Measurements from ENCODE around the gene TCEAL3. TPM values are rescaled to one million over a fixed set of nuclear protein-coding genes. Genes with fewer than 3 reads are reported as not detected.
"Not testable (repeated sequence)": the region's sequence is repeated elsewhere in the genome, so short reads cannot be mapped to it uniquely, and the experiment has no call there.

TCEAL3 gene
- total RNA-seq, 1 donor from 2014 or later: 3.7 TPM

DNA sequence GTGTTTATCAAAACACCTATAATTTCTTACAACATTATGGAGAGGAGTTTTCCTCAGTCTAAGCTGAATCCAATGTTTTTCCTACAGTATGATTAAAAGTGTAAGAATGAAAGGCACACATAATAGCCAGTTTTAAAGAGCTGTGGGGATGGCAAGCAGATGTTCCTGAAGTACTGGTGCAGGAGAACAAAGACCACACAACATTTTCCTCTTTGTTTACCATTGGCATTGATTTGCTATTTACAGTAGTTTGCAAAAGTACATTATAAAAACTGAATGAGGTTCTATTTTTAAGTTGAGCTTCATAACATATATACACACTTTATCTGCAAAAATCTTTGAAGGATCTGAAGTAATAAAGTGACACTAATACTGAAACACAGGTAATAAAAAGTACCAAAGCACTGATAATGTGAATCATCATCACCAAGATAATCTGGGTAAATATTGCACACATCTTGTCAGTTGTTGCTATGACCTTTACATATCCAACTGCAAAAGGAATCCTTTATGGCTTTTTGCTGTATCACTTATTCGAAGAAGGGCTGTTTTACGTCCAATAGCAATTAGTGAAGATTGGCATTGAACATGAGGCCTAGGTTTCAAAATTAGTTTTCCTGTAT, 43.5 kb downstream of the TCEAL3 start:
- TF ChIP-seq, protein P1, sequence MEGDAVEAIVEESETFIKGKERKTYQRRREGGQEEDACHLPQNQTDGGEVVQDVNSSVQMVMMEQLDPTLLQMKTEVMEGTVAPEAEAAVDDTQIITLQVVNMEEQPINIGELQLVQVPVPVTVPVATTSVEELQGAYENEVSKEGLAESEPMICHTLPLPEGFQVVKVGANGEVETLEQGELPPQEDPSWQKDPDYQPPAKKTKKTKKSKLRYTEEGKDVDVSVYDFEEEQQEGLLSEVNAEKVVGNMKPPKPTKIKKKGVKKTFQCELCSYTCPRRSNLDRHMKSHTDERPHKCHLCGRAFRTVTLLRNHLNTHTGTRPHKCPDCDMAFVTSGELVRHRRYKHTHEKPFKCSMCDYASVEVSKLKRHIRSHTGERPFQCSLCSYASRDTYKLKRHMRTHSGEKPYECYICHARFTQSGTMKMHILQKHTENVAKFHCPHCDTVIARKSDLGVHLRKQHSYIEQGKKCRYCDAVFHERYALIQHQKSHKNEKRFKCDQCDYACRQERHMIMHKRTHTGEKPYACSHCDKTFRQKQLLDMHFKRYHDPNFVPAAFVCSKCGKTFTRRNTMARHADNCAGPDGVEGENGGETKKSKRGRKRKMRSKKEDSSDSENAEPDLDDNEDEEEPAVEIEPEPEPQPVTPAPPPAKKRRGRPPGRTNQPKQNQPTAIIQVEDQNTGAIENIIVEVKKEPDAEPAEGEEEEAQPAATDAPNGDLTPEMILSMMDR (IDR thresholded peaks at IDR 0.05; ENCODE audit: insufficient read depth, low read length, severe bottlenecking): no peak
- Histone ChIP-seq H3K36me3 (ENCODE audit: control insufficient read depth, insufficient read depth, low read length) (no peaks in the 10 kb centered on the region), H3K27me3 (ENCODE audit: control insufficient read depth, insufficient read depth, low read length) (no peaks in the 10 kb centered on the region), H3K4me3 (ENCODE audit: low read depth, low read length) (no peak overlapping the region)
- FAIRE-seq (peak; percentile 13), DNase-seq (ENCODE audit: low read depth) (no peak)

DNA sequence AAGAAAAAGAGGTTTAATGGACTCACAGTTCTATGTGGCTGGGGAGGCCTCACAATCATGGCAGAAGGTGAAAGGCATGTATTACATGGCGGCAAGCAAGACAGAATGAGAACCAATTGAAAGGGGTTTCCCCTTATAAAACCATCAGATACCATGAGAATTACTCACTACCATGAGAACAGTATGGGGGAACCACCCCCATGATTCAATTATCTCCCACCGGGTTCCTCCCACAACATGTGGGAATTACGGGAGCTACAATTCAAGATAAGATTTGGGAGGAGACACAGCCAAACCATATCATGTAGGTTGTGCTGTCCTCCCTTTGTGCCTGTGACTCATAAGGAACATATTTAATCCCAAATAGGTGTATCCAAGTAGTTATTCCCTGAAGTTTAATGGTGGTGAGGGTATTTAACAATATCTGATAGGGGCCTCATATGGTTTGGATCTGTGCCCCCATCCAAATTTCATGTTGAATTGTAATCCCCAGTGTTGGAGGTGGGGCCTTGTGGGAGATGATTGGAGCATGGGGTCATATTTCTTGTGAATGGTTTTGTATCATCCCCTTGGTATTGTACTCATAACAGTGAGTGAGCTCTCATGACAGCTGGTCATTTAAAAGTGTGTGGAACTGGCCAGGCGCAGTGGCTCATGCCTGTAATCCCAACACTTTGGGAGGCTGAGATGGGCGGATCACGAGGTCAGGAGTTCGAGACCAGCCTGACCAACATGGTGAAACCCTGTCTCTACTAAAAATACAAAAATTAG, 47.7 kb downstream of the TCEAL3 start:
- not testable (repeated sequence) for FAIRE-seq; H3K4me3 ChIP-seq (ENCODE audit: low read depth, low read length); H3K36me3 ChIP-seq (ENCODE audit: control insufficient read depth, insufficient read depth, low read length); H3K27me3 ChIP-seq (ENCODE audit: control insufficient read depth, insufficient read depth, low read length)
- DNase-seq (ENCODE audit: low read depth): peak; percentile 57

DNA sequence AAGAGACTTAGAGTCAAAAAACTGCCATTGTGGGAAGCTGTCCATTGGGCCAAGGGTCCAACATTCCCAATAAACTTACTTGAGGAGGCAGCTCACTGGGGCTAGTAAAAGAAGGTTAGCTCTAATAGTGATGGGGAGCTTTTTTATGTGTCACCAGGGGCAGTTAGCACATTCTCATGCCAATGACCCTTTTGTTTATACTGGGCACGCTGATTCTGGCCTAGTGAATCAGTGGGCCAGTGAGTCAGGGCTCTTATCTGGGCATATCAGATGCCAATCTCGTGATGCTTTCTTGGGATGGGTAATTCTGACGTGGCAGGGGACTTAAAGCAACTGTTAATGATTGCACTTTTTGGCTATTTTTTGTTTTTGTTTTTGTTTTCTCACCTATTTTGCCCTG, 48.9 kb downstream of the TCEAL3 start:
- TF ChIP-seq, protein P1 (IDR thresholded peaks at IDR 0.05; ENCODE audit: insufficient read depth, low read length, severe bottlenecking): no peak
- FAIRE-seq (no peak), DNase-seq (ENCODE audit: low read depth) (peak; percentile 90)
- no peaks in the 10 kb centered on the region for H3K36me3 ChIP-seq (ENCODE audit: control insufficient read depth, insufficient read depth, low read length)
- H3K4me3 ChIP-seq (ENCODE audit: low read depth, low read length): no peak overlapping the region
- H3K27me3 ChIP-seq (ENCODE audit: control insufficient read depth, insufficient read depth, low read length): no peaks in the 10 kb centered on the region

DNA sequence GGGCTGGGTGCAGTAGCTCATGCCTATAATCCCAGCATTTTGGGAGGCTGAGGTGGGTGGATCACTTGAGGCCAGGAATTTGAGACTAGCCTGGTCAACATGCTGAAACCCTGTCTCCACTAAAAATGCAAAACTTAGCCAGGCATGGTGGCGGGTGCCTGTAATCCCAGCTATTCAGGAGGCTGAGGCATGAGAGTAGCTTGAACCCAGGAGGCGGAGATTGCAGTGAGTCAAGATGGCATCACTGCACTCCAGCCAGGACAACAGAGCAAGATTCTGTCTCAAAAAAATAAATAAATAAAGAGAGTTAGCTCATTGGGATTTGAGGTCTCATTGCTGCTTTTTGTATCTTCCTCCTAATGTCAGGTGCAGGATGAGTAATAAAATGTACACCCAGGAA, 49.3 kb downstream of the TCEAL3 start:
- not testable (repeated sequence) for H3K36me3 ChIP-seq (ENCODE audit: control insufficient read depth, insufficient read depth, low read length); H3K4me3 ChIP-seq (ENCODE audit: low read depth, low read length); FAIRE-seq; H3K27me3 ChIP-seq (ENCODE audit: control insufficient read depth, insufficient read depth, low read length)
- DNase-seq (ENCODE audit: low read depth): peak; percentile 47

GRCh38 chrX:103658681-103659433, 51.1 kb downstream of the TCEAL3 start:
- no peaks in the 10 kb centered on the region for H3K27me3 ChIP-seq (ENCODE audit: control insufficient read depth, insufficient read depth, low read length)
- H3K4me3 ChIP-seq (ENCODE audit: low read depth, low read length): no peak overlapping the region
- H3K36me3 ChIP-seq (ENCODE audit: control insufficient read depth, insufficient read depth, low read length): no peaks in the 10 kb centered on the region
- DNase-seq (ENCODE audit: low read depth): no peak
- TF ChIP-seq, protein P1 (IDR thresholded peaks at IDR 0.05; ENCODE audit: insufficient read depth, low read length, severe bottlenecking): no peak
- FAIRE-seq: no peak

DNA sequence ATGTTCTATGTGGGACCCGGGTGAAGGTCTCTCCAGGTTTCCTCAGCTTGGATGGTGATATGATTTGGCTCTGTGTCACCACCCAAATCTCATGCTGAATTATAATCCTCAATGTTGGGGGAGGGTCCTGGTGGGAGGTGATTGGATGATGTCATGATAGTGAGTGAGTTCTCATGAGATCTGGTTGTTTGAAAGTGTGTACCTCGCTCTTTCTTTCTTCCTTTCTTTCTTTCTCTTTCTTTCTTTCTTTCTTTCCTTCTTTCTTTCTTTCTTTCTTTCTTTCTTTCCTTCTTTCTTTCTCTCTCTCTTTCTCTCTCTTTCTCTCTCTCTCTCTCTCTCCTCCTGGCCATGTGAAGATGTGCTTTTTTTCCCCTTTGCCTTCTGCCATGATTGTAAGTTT, 51.7 kb downstream of the TCEAL3 start:
- not testable (repeated sequence) for H3K4me3 ChIP-seq (ENCODE audit: low read depth, low read length); DNase-seq (ENCODE audit: low read depth); H3K36me3 ChIP-seq (ENCODE audit: control insufficient read depth, insufficient read depth, low read length); H3K27me3 ChIP-seq (ENCODE audit: control insufficient read depth, insufficient read depth, low read length)
- FAIRE-seq: peak; percentile 88

Other genes starting within 250 kb of the TCEAL3 start
- gene BEX3, start 231.4 kb upstream of the TCEAL3 start, total RNA-seq: 94.8 and 129 TPM in 2 replicates
- under 0.01 and 0.13 TPM in 2 replicates for gene RAB40A, start 88.5 kb upstream of the TCEAL3 start, total RNA-seq
- 23.4 and 43.9 TPM in 2 replicates for gene TCEAL4, start 22.4 kb upstream of the TCEAL3 start, total RNA-seq
- gene TCEAL1, start 21.0 kb downstream of the TCEAL3 start, total RNA-seq: 10.5 and 11.3 TPM in 2 replicates
- gene MORF4L2, start 78.7 kb downstream of the TCEAL3 start, total RNA-seq: 414 and 422 TPM in 2 replicates
- gene TMEM31, start 102.9 kb downstream of the TCEAL3 start, total RNA-seq: not detected in 2 replicates
- not detected in 2 replicates for gene PLP1, start 168.9 kb downstream of the TCEAL3 start, total RNA-seq
- not detected in 2 replicates for gene RAB9B, start 224.3 kb downstream of the TCEAL3 start, total RNA-seq